NCI-H1092 (cell line): ENCODE measurements around the gene MMP14.

Source experiments
- DNase-seq: peaks from one replicate; lab custom pipeline; 2025; lab: John Stamatoyannopoulos, UW

Gene MMP14

GRCh38 chr14:22884738-22885523, 48.5 kb downstream of the MMP14 start:
- no peak for DNase-seq

DNA sequence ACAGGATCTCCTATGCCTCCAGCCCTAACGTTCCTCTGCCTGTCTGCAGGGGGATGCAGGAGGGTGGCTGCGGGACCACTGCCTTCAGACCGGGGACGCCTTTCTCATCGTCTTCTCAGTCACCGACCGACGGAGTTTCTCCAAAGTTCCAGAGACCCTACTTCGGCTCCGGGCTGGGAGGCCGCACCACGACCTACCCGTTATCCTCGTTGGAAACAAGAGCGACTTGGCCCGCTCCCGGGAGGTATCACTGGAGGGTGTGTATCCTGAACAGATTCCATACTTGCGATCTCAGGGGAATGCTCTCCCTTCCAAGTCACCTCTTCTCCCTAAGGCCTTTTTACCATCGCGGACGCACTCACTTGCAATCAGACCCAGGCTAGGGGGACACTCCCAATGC, 49.6 kb downstream of the MMP14 start:
- no peak for DNase-seq

DNA sequence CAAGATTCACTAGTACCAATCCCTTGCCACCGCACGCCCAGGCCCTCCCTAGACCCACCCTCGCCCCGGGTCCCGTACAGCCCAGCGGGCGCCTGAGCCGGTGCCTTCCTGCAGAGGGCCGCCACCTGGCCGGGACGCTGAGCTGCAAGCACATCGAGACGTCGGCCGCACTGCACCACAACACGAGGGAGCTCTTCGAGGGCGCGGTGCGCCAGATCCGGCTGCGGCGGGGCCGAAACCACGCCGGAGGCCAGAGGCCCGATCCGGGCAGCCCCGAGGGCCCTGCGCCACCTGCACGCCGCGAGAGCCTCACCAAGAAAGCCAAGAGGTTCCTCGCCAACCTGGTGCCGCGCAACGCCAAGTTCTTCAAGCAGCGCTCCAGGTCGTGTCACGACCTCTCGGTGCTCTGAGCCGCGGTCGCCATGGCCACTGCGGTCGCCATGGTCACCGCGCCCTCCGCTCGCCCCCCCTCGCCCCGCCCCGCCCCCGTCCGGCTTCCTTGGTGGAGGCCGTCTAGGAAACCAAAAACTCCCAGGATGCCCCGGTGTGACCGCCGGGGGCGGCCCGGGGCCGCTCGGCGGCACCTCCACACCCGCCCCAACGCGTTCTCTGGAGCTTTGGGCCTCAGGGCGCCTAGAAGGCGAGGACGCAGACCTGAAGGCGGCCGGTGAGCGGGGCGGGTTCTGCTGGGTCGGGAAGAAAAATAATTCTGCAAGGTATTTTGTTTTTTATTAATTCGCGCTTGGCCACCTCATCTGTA, 50.3 kb downstream of the MMP14 start:
- DNase-seq, result peak; percentile 77

DNA sequence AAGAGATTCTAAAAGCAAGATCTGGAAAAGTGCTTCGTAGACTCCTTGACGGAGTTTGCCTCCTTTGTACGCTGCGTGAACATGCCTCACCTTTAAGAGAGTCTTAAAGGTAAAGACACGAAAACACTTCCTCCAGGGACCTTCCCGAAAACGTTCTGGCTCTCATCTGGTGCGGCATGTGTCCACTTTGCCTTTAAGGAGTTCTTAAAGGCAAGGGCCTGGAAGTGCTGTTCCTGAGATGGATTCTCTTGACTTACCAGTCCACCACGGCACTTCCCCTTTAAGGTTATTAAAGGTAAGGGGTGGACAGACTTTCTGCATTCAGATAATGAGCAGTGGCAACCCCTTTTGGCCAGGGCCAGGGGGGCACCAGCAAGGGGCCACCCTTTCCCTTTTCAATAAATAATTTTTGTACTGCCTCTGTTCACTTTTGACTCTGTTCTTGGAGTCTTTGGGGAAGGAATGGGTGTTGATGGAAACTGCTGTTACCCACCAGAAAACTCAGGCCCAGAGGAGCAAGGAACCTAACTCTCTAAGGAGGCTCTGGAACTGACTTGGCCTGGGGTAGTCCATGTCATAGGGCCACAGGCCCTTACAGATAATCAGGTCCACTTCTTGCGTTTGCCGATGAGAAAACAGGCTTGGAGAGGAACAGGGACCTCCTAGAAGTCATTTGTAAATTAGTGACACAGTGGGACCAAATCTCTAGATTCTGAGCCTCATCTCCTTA, 51.0 kb downstream of the MMP14 start:
- DNase-seq, result peak; percentile 92

DNA sequence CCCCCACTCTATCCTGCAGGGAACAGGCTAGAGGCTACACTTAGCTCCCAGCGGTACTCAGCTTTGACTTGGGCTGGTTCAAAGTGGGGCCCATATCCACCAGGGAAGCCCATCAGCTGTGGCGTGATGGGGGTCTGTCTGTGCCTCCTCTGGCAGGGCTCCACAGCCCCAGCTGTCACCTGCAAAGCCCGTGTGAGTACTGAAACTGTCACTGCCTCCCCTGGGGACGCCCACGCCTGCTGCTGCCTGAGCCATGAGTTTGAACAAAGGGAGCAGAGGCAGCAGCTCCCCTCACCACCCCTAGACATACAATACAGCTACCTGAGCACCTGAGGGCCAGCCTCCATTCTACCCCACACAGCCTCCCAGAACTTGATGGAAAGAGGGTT, 51.6 kb downstream of the MMP14 start:
- DNase-seq, result no peak

DNA sequence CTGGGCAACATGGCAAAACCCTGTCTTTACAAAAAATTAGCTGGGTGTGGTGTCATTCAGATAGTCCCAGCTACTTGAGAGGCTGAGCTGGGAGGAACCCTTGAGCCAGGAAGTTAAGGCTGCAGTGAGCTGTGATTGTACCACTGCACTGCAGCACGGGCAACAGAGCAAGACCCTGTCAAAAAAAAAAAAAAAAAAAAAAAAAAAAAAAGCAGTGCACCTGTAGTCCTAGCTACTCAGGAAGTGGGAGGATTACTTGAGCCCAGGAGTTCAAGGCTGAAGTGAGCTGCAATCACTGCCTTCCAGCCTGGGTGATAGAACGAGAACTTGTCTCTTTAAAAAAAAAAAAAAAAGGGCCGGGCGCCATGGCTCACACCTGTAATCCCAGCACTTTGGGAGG, 52.3 kb downstream of the MMP14 start:
- no peak for DNase-seq

GRCh38 chr14:22890416-22890815, 54.0 kb downstream of the MMP14 start:
- DNase-seq, result no peak

DNA sequence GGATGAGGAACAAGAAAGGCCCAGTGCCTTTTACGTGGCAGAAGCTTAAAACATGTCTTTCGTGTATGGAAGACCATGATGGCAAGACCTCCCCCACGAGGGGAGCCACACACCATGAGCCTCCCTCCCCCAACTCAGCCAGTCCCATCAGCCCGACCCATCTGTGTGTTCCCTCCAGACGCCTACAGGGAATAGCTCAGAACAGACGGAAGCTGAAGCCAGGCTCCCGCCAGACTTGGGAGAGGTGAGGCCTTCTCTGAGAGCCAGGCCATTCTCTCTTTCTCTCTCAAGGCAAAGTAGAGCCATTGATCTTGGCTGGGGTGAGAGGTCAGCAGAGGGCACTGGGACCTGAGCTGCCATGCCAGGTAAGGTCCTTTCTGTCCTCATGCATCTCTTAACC, 56.1 kb downstream of the MMP14 start:
- no peak for DNase-seq

GRCh38 chr14:22893706-22894105, 57.3 kb downstream of the MMP14 start:
- DNase-seq, result no peak

GRCh38 chr14:22895402-22895801, 59.0 kb downstream of the MMP14 start:
- no peak for DNase-seq

DNA sequence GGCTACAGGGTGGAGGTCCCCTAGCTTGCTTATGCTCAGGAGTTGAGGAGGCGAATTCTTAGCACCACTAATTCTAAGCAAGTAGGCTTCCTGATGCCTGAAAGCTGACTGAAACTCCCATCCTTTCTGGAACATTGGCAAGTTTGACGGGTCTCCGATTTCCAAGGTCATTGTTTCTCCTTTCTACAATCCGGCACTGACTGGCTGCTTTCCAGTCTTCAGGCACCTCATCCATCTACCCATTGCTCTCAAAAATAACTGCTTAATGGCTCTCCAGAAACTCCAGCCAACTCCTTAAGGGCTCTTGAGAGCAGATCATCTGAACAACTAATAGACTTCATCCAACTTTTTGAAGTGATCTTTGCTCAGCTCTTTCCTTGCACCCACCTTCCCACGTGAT, 60.0 kb downstream of the MMP14 start:
- no peak for DNase-seq

GRCh38 chr14:22896760-22897159, 60.4 kb downstream of the MMP14 start:
- no peak for DNase-seq

DNA sequence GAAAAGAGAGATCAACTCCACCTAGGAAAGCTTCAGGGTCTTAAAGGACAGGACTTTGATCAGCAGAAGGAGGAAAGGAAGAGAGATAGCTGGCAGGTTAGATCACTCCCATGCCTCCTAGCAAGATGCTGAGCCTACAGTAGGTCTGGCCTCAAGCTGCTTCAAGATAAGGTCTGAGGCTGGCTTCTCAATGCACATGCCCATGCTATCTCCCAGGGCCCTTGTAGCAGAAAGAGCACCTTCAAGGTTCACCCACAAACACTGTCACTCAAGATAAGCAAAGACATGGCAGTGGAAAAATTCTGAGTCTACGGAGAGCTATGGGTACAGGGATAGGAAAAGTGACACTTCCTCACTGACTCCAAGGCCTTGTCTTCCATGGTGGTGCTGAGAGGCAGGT, 61.0 kb downstream of the MMP14 start:
- DNase-seq, result no peak
